K562 (cell line): ENCODE results near the gene PRRT1. TPM values are rescaled to one million over a fixed set of nuclear protein-coding genes. Genes with fewer than 3 reads are reported as not detected.

ENCODE experiments used
- ATF4 ChIP-seq: fragments of 450-650 bp; formaldehyde crosslinking; IDR thresholded peaks from 2 replicates; pipeline ENCODE4 v1.4.0; 2022; ENCODE audit warnings: mild to moderate bottlenecking, moderate library complexity
- ETV5 ChIP-seq: sonication (generic); formaldehyde crosslinking; IDR thresholded peaks from 2 replicates; pipeline ENCODE4 v1.4.0; 2020; ENCODE audit warnings: low read depth, mild to moderate bottlenecking, missing genetic modification reagents
- HDAC3 ChIP-seq: fragments of 450-650 bp; IDR thresholded peaks from 2 replicates; pipeline ENCODE4 v1.6.1; 2018; ENCODE audit warnings: borderline replicate concordance, mild to moderate bottlenecking, moderate library complexity; ENCODE audit not compliant: partially characterized antibody
- HINFP ChIP-seq: fragments of 450-650 bp; conservative IDR thresholded peaks from 2 replicates; pipeline ENCODE4 v1.6.1; 2016; ENCODE audit warnings: missing genetic modification characterization, low read depth, mild to moderate bottlenecking, control low read depth, missing compliant biosample characterization
- JUN ChIP-seq, 2 experiments: sonication (generic) in 1 of 2; formaldehyde crosslinking in 1 of 2; IDR thresholded peaks; 2 replicates each; pipeline versions ENCODE4 v1.6.1 to v1.8.0; 2012 to 2022; ENCODE audit warnings: borderline replicate concordance in 2 of 2, mild to moderate bottlenecking in 2 of 2, improper control_type of control experiment in 1 of 2, low read depth in 1 of 2, low read length in 1 of 2, missing genetic modification reagents in 1 of 2
- SMARCB1 ChIP-seq: IDR thresholded peaks from 2 replicates; pipeline ENCODE4 v1.6.1; 2011; ENCODE audit warnings: improper control_type of control experiment, low read depth; ENCODE audit not compliant: insufficient read length
- ZBTB12 ChIP-seq: fragments of 250-450 bp; sonication (Bioruptor Pico); IDR thresholded peaks from 2 replicates; pipeline ENCODE4 v1.4.0; 2020
- ZFP30 ChIP-seq: fragments of 250-450 bp; sonication (Bioruptor Pico); IDR thresholded peaks from 2 replicates; pipeline ENCODE4 v1.8.0; 2022; ENCODE audit warnings: moderate library complexity, mild to moderate bottlenecking, inconsistent platforms, borderline replicate concordance
- ZKSCAN3 ChIP-seq: fragments of 250-450 bp; sonication (Bioruptor Pico); IDR thresholded peaks from 2 replicates; pipeline ENCODE4 v1.4.0; 2020
- ZNF23 ChIP-seq: fragments of 250-450 bp; sonication (Bioruptor Pico); IDR thresholded peaks from 2 replicates; pipeline ENCODE4 v1.4.0; 2020; ENCODE audit warnings: mild to moderate bottlenecking
- ZNF354B ChIP-seq: fragments of 250-450 bp; sonication (Bioruptor Pico); IDR thresholded peaks from 2 replicates; pipeline ENCODE4 v1.4.0; 2020
- ZNF518B ChIP-seq: fragments of 250-450 bp; sonication (Bioruptor Pico); IDR thresholded peaks from 2 replicates; pipeline ENCODE4 v1.5.0; 2021; ENCODE audit warnings: mild to moderate bottlenecking, moderate library complexity
- ZNF778 ChIP-seq: fragments of 450-650 bp; formaldehyde crosslinking; IDR thresholded peaks from 2 replicates; pipeline ENCODE4 v1.4.0; 2020; ENCODE audit warnings: mild to moderate bottlenecking, moderate library complexity
- polyA plus RNA-seq, 8 experiments: library from polyadenylated mRNA; depleted of rRNA in 4 of 8; stranded (reverse) in 5 of 8; unstranded in 3 of 8; fragments of >200 nt; fragmentation: Nextera tagmentation in 2 of 8; fragmentation: Illumina TruSeq in 1 of 8; extraction: Ambion mirVana in 2 of 8; extraction: Trizol in 1 of 8; gene quantifications; 2 replicates each; pipeline versions ENCODE4 v1.2.1 to v1.2.3, GENCODE V29; 2011 to 2014; ENCODE audit warnings: inconsistent platforms in 1 of 8, missing spikeins in 1 of 8
- total RNA-seq, 7 experiments: library from RNA; depleted of rRNA in 6 of 7; stranded (reverse); fragments of >200 nt in 6 of 7; fragmentation: Illumina TruSeq in 2 of 7; extraction: Trizol in 2 of 7; gene quantifications; 2 replicates each; pipeline versions ENCODE4 v1.2.1 to v1.2.3, GENCODE V29; 2011 to 2021; ENCODE audit warnings: low replicate concordance in 1 of 7
- TF ChIP-seq, protein P1 (sequence below): fragments of 250-450 bp; sonication (Bioruptor Pico); IDR thresholded peaks from 2 replicates; pipeline ENCODE4 v1.8.0; 2022; ENCODE audit warnings: inconsistent platforms, mild to moderate bottlenecking, moderate library complexity, borderline replicate concordance

PRRT1 gene
- total and polyA plus RNA-seq, 9 of the 15 experiments (the other 6 are each of a cell fraction or from before 2014, with no cell fraction given), result 0.14 to 3.5 (median 0.41) TPM

DNA sequence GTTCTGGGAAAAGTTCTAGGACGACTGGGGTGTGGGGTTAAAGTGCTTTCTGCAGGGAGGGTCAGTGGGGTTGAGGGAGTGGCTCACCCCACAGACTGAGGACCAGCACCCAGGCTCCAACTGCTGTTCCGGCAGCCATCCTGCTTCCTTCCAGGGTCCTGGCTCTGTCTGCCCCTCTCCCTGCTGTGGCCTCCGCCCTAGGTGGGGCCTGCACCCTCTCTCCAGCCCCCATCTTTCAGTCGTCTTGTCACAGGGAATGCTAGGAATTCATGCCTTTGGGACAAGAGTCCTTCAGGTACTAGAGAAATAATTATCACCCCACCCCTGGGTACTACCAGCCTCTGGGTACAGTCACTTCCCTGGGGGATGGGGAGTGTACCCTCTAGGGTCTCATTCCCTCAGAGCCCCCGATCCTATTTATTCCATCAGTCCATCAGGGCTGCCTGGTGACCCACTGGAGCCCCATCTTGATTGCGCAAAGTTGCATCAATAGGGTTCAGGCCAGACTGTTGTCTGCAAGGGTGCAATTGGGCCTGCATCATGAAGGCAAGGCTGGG is 32.4 kb upstream of the PRRT1 start, which contains the start of gene AGER (continued):
- TF ChIP-seq ZNF518B (CRISPR knock-in tag), result no peak
- no peak for TF ChIP-seq ZNF778 (CRISPR knock-in tag)
- TF ChIP-seq ZNF23 (CRISPR knock-in tag), result no peak
- no peak for TF ChIP-seq ETV5 (CRISPR knock-in tag)
- no peak for TF ChIP-seq ZNF354B (CRISPR knock-in tag)
- no peak for TF ChIP-seq SMARCB1
- no peak for TF ChIP-seq ZFP30 (CRISPR knock-in tag)
- TF ChIP-seq ATF4 (CRISPR knock-in tag), result peak; percentile 78
- TF ChIP-seq HDAC3, result no peak
- TF ChIP-seq ZKSCAN3 (CRISPR knock-in tag), result no peak
- TF ChIP-seq JUN (IDR thresholded peaks at IDR 0.05; ENCODE audit: borderline replicate concordance, low read depth, low read length), result no peak
- no peak for TF ChIP-seq JUN (CRISPR knock-in tag; IDR thresholded peaks at IDR 0.05; ENCODE audit: borderline replicate concordance)
- TF ChIP-seq, protein P1, sequence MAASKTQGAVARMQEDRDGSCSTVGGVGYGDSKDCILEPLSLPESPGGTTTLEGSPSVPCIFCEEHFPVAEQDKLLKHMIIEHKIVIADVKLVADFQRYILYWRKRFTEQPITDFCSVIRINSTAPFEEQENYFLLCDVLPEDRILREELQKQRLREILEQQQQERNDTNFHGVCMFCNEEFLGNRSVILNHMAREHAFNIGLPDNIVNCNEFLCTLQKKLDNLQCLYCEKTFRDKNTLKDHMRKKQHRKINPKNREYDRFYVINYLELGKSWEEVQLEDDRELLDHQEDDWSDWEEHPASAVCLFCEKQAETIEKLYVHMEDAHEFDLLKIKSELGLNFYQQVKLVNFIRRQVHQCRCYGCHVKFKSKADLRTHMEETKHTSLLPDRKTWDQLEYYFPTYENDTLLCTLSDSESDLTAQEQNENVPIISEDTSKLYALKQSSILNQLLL (CRISPR knock-in tag), result no peak
- 0 out of 2 replicates have a peak, but pooled peaks have one; percentile 38 for TF ChIP-seq HINFP (tag)
- TF ChIP-seq ZBTB12 (CRISPR knock-in tag), result no peak
